GM20431 (cell line): ENCODE data around the gene CTSW.
"Not testable (repeated sequence)": the region's sequence is repeated elsewhere in the genome, so short reads cannot be mapped to it uniquely, and the experiment has no call there.

Experiments
- in situ Hi-C: fragments of 300-500 bp; cut with MseI, MboI; formaldehyde crosslinking; loops from one replicate; pipeline ENCODE4 v1.15.0; 2020; ENCODE audit warnings: low sequenced_read_pairs; ENCODE audit not compliant: unreplicated experiment

The CTSW gene

DNA sequence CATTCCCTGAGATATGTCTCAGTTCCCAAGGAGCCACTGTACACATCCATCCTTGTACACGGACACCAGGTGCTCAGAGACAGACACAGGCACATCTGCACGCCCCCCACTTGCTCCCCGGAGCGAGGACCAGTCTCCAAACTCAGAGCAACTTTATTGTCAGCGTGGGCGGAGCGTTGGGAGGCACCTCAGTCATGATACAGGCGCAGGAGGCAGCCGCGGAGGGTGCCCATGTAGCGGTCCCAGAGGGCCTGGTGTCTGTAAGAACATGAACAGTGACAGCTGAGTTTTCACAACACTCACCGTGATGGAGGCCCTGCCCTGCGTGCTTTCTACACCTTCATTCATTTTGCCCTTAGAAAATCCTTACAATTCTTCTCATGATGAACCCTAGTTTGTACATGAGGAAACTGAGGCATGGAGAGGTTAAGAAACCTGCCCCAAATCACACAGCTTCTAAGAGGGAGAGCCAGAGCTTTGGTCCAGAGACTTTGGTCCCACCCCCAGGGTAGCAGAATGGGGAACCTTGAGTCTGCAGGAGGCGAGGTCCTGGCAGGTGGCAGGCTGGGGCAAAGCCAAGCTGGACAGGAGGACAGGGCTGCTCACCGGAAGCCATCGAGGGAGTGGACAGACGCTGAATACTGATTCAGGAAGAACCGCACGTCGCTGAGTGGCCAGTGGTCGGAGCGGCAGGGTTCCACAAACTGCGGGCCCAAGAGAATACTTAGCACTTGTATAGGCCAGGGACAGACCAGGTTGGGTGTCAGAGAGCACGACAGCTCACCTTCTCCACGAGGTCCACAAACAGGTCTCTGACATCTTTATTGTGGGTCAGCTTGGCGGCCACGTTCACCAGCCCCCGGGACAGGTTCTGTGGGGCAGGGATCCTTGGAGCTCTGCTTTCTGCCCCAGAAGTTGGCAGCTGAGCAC lies 4.4 kb downstream of the CTSW start:
- in situ Hi-C loops = loop anchor here (5.0 kb wide), 1 partner anchor 103 kb away; no protein-coding TSS in a partner anchor

DNA sequence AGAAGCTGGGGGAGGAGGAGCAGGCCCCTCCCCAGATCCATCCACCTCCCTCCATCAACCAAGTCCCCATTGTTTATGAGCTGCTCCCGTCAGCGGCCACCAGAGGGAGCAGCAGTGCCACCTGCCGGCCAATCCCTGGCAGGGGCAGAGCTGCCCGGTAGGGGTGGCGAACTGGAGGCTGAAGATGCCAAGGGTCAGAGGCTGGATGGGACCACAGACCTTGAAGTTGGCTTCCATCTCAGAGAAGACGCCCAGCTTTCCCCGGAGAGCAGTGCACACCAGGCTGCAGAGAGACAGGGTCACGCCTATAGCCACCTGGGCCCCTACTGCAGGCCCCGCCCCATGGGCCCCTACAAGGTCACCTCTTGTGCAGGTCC lies 5.1 kb downstream of the CTSW start:
- in situ Hi-C loops = loop anchor here (5.0 kb wide), 1 partner anchor 103 kb away; no protein-coding TSS in a partner anchor

DNA sequence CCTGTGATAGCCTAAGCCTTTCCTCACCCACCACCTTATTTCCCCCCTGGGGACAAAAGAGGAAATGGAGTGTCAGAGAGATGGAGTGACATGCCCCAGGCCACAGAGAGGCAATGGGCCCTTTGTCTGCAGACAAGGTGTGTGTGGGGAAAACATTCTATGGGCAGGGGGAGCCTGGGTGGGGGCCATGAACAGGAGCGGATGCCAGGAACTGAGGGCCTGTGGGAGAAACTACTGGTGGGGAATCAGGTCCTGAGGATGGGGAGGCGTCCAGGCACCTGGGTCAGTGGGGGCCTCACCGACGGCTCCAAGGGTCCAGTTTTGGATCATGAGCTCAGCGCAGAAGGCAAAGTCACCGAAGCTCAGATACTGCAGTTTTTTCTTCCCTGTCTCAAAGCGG lies 5.6 kb downstream of the CTSW start:
- in situ Hi-C loops = no loop called here

DNA sequence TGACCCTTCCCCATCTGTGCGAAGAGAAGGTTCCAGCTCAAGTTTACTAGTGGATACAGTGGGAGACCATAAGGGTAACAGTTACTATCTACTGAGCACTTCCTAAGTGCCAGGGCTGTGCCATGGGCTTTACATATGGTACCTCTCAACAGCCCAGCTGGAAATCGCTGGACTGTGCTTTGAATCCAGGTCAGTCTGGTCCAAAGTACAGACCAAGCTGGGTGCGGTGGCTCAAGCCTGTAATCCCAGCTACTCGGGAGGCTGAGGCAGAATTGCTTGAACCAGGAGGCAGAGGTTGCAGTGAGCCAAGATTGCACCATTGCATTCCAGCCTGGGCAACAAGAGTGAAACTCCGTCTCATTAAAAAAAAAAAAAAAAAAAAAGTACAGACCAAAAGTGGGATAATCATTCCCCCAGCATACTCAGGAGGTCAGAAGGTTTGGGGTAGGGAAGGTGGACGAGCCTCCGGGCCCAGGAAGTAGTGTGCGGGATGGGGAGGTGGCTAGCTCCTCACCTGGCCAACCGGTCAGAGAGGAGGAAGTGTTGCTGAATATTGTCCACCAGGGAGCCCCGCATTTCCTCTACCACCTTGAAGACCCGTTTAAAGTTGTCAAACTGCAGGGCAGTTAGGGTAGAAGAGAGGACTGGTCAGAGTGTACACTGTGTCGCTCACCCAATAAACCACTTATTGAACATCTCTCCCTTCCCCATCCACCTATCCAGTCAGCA lies 6.3 kb downstream of the CTSW start:
- in situ Hi-C loops = no loop called here

DNA sequence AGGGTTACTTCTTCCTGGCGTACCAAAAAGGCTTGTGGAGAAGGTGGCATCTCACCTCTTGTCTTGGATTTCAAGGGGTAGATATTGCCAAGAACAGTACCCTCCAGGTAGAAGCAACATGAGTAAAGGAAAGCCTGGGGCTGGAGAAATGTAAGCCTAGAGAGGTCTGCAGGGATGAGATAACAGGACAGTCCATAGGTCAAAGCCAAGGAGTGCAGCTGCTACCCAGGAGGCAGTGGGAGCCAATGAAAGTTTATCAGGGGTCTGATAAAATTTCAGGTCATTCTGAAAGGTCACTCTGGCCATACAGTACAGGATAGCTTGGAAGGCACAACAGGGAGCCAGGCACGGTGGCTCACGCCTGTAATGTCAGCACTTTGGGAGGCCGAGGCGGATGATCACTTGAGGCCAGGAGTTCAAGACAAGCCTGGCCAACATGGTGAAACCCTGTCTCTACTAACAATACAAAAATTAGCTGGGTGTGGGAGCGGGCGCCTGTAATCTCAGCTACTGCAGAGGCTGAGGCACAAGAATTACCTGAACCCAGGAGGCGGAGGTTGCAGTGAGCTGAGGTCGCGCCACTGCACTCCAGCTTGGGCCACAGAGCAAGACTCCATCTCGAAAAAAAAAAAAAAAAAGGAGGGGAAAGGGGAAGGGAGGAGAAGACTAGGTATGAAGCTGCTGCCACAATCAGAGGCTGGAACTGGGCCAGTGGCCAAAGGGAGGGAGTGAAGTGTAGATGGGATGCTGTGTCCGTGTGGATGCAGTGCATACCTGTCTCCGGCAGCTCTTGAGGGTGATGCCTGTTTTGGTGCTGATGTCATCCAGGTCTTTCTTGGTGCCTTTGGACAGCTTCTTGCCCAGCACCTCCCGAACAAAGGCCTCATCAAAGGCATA lies 7.4 kb downstream of the CTSW start:
- in situ Hi-C loops = no loop called here

DNA sequence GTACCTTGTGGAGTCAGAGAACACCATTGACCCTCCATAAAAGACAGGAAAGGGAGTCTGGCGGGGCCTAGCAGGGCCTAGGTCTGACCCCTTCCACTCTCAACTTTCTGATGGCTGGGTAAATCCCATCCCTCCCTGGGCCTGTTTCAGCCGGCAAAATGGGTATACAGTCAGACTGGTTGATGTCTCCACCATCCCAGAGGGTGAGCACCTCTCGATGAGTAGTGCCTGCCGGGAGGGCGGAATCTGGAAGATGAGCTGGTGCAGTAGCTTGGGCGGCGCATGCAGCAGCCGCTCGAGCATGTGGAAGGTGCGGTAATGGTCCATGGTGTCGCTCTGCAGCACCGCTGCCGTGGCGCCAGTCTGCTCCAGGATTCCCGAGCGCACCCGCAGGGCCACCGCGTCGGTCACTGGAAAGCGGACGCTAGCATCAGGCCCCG lies 8.1 kb downstream of the CTSW start:
- in situ Hi-C loops = no loop called here

DNA sequence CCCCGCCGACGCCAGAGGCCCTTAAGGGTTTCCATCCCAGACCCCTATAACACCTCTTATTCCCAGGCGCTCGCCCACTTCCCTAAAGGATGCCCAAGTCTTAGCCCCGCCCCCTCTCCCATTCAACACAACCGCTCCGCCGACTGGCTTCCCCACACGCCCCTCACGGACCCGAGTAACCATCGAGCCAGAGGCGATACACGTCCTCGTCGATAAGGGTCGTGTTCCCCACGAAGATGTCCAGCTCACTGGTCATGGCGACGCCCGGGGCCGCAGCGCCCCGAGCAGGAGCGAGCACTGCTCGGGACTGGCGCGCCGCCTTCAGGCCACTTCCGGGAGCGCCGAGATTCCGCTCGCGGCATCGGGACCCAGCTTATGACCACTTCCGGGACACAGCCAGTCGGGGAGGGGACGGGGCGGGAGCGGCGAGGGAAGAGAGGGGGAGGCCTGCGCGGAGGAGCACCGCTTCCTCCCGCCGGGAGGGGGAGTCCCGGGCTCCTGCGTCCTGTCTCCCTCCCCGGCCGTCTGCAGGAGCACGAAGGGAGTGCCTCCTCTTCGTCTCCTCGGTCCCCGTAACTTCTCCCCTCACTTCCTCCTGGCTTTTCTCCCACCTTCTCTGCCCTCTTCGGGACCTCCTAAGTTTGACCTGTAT lies 8.7 kb downstream of the CTSW start, which contains the start of gene FIBP:
FIBP (minus strand) TSS at position 309 of the 652 bp plus-strand sequence; CDS start at position 256, 53 bp downstream.
- in situ Hi-C loops = no loop called here

DNA sequence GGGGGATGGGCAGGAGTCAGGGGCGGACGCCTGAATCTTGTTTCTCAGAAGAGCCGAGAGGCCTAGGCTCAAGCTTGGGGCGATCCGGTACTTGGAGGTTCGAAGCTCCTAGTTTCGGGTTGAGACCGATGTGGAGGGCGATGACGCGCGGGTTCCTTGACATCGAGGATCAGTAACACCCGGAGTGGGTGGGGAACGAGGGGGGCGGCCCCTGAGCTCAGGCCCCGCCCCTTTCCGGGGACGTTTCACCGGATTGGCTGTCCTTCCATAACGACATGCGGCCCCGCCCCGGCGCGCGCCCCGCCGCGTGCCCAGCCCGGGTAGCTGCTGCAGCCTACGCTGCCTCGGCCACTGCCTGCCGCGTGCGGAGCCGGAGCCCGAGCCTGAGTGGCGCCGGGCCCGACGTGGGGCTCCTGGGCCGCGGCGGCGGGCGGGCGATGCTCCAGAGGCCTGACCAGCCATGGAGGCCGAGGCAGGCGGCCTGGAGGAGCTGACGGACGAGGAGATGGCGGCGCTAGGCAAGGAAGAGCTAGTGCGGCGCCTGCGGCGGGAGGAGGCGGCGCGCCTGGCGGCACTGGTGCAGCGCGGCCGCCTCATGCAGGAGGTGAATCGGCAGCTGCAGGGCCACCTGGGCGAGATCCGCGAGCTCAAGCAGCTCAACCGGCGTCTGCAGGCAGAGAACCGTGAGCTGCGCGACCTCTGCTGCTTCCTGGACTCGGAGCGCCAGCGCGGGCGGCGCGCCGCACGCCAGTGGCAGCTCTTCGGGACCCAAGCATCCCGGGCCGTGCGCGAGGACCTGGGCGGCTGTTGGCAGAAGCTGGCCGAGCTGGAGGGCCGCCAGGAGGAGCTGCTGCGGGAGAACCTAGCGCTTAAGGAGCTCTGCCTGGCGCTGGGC lies 10.9 kb downstream of the CTSW start, which contains the start of gene CCDC85B:
CCDC85B (plus strand) TSS at position 350 of the 895 bp plus-strand sequence; CDS start at position 461, 111 bp downstream.
- in situ Hi-C loops = no loop called here

DNA sequence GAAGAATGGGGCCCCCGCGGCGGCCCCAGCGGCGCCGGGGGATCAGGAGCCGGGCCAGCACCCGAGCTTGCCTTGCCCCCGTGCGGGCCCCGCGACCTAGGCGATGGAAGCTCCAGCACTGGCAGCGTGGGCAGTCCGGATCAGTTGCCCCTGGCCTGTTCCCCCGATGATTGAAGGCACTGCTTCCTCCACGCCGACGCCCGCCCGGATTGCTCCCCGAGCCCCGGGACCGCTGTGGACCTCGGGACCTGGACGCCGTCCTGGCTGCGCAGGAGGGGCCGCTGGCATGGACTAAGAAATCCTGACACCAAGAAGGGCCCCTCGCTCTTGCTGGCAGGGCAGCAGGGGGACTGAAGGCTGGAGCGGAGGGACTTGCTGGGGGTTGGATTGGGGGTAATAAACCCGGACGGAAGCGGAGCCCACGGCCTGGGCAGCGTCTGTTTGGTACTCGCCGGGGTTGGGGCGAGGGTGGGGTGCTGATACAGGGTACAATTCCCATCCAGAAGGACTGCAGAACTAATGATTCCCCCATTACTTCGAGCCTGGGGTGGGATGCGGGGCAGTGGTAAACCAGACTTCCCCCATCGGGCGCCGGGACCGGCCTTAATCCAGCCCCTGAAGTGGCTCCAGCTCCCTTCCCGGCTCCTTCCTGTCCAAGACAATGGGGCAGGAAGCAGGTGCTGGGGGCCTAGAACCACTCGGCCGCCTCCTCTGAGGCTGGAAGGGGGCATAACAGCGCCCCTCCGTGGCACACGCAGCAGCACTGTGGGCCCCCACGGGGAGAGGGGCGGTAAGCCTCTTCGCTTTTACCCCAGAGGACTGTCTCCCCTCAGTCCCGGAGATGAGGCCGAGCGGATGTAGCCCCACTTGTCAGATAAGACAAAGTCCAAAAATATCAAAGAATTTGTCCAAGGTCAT lies 11.8 kb downstream of the CTSW start:
- in situ Hi-C loops = no loop called here

DNA sequence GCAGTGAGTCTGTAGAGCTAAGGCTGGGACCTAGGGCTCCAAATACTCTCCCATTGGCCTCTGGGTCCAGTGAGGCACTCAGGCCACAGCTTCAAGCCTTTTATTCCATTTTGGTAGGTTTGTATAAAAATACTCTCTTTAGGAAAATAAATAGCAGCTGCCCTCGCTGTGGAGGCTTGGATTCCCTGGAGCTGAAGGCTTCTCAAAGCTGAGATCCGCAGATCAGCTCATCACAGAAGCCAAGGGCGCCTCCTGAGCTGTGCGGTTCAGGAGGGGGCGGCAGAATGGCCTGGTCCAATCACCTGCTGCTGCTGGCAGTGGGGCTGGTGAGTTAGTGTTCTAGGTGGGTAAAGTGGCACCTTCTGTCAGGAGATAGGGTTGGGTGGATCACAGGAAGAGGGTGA lies 12.5 kb downstream of the CTSW start:
- in situ Hi-C loops = not testable (repeated sequence)

DNA sequence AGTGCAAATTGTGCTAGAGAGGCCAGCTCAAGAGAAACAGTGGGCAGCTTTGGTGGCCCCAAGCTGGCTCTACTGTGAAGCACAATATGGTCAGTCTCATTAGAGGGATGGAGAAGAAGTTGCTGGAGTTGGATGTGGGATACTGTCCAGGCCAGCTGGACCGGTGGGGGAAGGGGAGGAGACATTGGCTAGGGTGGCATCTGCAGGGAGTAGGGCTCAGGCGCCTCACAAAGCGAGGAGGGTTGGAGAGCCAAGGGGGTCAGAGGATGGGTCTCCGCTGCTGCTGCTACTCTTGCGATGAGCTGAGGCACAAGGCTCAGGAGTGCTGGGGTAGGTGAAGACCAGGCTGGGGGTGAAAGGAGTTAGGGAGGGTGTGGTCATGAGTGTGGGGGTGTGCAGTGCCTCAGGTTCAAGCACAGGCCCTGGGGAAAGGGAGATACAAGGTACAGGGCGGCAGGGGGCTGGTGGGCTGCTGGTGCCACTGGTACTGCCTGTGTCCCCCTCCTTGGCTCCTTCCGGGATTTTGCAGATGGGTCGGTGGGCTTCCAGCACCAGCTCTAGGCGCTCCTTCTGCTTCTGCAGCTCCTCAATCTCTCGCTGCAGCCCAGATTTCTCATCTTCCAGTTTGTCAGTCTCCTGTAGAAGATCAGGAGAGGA lies 13.2 kb downstream of the CTSW start:
- in situ Hi-C loops = no loop called here

DNA sequence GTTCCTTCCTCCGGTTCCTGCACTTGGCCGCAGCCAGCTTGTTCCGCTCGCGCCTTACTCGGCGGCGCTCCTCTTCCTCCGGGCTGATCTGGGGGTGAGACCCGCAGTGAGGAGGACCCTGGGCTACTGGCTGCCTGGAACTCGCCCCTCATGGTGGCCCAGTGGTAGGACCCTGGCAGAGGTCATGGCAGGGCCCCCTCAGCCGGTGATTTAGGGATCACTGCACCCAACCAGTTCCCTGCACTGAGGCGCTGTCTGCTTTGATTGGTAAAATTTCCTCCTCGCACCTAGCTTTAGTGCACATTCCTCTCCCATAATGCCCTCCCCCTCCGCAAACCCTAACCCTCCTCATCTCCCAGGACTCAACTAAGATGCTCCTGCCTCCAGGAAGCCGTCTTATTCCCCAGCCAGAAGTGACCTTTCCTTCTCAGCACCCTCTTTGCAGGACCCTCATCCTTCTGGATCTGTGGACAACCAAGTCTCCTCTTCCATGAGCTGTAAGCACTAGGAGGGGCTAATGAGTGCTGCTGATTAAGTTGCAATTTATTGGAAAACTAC lies 14.5 kb downstream of the CTSW start:
- in situ Hi-C loops = no loop called here

DNA sequence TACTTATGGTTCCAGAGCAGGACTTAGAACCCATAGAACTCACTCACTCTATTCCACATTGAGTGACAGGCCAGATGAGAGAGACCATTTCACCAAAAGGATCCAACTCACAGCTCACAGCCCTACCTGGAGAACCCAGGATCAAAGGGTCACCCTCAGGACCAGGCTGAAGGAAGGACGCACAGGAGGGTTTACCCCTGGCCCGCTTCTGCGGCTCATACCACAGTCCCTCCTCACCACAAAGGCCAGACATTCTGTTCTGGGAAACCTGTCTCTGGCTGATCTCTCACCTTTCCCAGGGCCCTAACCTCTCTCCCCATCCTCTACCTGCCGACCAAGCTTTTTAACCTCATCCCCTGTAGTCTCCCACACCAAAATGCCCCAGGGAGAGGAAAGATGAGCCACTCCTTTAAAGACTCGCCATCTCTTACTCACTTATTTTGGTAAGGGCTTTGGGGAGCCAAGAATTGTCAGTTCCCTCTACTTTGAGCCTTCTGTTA lies 15.9 kb downstream of the CTSW start:
- in situ Hi-C loops = no loop called here

DNA sequence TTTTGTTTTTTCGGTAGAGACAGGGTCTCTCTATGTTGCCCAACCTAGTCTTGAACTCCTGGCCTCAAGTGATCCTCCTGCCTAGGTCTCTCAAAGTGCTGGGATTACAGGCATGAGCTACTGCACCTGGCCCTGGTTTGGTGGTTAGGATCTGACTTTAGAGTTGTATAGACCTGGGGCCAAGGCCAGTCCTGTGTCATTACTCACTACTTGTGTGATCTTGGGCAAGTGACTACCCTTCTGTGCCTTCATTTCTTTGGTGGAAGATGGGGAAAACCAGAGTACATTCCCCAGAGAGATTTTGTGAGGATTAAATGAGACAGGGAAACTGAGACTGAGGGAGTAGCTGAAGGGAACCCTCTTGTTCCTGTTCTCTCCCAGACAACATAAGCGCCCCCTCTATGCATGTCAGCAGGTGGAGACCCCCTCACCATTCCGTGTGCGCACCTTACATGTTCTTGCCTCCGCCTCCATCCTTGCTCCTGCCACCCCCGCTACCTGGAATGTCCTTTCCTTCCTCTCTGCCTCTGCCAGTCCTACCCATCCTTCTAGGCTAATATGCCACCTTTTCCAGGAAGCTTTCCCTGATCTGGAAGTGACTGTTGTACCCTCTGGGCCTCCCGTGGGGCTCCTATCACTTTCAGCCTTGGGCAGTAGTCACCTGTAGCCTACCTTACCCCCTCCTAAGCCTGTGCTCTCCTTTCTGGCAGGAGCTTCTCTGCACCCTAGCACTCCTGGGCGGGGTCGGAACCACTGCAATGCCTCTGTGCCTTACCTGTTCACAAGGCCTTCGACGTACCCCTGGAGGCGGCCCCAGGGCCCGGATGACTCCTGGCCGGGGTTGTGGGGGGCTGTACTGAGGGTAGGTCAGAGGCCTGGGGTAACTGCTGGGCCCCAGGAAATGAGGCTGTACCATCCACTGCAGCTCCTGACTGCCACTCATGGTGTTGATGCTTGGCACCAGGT lies 16.7 kb downstream of the CTSW start:
- in situ Hi-C loops = no loop called here

DNA sequence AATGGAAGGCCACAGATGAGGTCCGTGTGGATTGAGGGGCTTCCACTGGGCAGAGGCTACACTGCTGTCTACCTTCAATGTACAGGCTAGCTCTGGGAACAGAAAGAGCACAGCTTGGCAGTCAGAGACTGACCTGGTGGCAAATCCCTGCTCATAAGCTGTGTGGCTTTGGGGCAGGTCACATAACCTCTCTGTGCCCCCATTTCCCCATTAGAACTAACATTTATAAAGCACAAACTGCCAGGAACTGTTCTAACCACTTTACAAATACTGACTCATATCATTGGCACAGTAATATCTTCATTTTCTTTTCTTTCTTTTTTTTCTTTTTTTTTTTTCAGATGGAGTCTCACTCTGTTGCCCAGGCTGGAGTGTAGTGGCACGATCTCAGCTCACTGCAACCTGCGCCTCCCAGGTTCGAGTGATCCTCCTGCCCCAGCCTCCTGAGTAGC lies 17.4 kb downstream of the CTSW start:
- in situ Hi-C loops = no loop called here
